Measurements from ENCODE around the gene RBP2.

Gene RBP2

DNA sequence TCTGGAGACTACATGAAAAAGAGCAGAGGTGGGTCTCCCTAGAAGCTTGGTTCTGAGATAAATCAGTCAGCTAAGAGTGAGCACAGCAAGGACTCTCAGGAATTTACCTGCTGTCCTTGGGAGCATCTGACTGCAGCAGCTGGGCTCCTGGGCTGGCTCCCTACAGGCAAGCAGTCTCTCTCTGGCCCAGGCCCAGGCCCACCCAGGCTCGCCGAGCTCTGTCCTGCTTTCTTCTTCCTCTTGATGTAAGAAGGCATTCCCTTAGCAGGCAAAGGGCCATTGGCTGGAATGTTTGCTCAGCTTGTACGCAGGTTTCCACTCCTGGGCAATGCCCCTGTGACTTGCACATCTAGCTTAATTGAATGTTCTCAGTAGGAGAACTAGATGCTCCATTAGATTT is 4.3 kb upstream of the RBP2 start:
- no peak for DNase-seq

DNA sequence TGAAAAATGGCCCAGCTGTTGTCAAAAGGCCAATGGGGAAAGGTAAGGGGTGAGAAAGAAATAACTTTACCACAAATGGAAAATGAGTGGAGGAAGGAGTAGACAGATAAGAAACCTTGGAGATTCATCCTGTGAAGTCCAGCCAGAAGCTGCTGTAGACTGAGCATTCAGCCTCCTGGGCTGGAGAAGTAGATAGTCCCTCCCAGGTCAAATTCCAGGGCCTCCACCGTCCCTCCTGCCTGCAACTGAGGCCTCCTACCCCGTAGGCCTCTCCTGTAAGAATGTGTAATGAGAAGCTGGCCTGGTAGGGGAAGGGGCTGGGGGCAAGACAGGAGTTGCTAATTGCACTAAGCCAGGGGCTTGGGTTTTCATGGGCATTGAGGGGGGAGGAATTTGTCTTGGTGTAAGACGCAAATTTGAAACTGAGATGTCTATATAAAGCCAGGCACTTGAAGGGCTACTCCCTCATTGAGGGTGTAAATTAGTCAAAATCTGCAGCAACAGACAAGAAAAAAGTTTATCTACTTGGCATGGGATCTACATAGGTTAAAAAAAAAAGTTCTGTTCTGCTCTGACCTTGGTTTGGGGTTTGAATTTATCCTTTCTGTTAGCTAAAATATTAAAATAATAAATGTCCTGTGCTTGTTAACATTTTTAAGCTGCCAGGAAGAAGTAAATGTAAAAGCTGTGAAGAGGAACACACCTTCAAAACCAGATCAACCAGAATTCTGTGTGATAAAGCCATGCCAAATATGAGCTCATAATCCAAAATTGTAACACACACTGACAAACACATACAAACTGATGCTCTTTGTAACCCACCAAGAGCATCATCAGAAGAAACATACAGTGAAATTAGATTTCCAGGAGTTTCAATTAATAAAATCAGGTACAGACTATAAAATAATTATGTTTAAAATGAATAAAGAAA is 1.7 kb upstream of the RBP2 start:
- no peak for DNase-seq

DNA sequence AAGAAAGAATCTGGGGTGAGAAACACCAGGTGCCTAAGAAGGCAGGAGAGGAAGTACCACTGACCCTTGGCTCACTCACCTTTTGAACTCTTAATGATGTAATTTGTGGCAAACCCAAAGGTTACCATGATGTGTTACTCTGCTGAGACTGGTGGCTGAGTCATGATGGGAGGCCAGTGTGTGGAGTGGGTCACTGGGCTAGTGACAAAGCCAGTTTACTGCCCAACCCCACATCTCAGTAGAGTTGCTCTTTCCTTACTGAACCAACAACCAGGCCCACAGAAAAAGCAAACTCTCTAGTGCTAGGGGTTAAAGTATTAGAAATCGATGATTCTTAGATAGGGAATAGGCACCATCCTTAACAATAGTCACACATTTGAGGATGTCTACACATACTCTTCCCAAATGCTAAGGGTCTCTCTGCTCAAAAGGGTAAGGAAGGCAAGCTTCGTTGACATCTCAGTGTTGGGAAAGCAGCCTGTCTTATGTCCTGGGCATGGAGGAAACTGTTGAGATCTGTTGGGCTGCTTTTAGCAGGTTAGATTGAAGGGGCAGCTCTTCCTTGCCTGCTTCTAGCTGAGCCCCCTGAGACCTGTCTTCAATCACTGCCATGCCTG is 3.1 kb downstream of the RBP2 start:
- DNase-seq, result no peak

DNA sequence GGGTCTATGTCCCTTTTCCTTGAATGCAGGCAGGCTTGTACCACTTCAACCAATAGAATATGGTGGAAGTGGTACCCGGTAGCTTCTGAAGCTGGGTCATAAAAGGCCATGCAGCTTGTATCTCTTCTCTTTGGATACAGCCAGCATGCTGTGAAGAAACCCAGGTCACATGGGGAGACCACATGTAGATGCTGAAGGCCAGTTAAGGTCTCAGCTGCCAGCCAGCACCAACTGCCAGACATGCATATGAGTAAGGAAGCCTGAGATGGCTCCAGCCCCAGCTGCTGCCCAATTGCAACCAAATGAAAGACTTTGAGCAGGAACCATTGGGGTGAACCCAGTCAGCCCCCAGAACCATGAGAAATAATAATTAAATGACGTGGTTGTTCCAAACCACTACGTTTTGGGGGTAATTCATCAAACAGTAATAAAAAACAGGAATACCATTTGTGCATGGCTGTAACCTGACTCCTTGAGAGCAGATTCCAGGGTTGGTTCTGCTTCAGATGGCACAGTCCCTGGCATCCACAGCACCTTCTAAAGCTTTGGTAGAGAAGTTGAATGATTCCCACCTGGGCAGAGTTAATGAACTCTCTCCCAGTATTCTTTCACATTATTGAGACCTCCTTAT is 3.8 kb downstream of the RBP2 start:
- DNase-seq, result no peak

DNA sequence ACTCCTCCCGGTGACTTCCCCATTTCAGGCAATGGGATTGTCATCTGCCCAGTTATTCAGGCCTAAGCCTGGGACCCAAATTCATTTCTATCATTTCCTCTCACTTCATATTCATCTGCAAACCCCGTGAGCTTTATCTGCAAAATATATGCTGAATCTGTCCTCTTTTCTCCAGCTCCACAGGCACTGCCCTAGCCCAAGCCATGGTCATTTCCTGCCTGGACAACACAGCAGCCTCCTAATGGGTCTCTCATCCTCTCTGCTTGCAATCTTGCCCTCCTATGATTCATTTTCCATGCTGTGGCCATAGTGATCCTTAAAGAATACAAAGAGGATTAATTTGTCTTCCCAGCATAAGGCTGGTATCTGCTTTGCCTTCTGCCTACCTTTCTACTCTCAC is 6.1 kb downstream of the RBP2 start:
- no peak for DNase-seq

DNA sequence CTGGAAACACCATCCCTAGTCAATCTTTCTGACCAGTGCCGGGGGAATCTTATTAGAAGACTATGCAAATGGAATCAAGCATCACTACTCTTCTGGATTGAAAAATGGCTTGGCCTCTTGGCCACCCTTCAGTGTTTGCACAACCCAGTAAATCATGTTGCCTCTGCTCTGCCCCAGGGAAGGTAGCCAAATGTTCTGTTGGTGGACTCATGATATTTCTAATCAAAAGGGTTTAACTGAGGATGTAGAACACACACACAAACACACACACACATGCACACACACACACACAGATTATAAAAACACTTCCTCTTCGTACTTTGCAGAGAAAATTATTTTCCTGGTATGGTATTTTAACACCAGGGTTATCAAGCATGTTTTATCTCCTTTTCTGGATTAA is 7.9 kb downstream of the RBP2 start:
- DNase-seq, result no peak

DNA sequence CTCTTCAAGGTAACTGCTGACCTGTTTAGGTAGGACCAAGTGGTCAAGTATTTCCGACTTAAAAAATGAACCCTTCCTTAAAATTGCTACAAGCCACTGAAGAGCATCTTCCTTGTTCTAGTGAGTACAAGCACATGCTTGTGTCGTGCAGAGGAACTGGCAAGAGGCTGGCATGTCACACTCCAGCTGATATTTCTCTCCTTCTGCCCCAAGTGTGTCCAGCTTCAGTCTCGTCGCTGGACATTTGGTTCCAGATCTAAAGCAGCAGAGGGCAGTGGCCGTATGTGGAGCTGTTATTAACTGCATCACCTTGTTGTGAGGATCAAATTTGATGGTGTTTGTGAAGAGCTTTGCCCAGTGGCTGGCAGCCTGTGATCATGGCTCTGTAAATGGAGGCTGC is 10.0 kb downstream of the RBP2 start:
- no peak for DNase-seq

DNA sequence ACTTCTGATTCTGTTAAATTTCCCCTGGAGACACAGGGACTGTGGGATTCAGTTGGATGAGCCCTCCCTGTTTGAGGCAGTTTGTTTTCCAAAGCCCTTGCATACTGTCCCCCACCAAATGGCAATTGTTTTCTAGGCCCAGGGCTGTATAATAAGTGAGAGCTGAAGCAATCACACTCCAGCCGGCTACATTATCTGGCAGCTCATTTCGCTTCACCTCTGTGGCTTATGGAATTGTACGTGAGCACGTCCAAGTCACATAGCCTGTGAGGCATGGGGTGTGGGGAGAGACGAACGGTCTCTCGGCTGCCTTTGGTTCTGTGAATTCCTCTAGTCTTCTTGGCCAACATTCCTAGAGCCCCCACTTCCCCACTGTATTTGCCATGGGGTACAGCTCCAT is 10.7 kb downstream of the RBP2 start:
- no peak for DNase-seq

DNA sequence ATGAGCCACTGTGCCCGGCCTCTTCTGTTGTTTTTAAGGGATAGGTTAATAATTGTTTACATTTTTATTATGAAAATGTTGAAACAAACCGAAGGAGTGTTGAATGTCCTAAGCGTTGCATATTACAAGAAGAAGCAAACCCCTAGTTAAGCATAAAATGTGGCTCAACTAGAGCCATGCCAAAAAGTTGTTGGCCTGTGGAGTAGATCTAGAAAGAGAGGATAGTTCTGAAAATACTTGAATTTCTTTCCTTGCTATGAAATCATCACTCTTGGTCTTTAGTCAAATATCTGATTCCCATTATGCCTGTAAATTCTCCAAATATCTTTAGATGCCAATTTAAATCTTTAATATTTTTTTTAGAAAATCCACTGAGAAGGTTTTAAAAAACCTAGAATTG is 12.8 kb downstream of the RBP2 start:
- DNase-seq, result no peak

DNA sequence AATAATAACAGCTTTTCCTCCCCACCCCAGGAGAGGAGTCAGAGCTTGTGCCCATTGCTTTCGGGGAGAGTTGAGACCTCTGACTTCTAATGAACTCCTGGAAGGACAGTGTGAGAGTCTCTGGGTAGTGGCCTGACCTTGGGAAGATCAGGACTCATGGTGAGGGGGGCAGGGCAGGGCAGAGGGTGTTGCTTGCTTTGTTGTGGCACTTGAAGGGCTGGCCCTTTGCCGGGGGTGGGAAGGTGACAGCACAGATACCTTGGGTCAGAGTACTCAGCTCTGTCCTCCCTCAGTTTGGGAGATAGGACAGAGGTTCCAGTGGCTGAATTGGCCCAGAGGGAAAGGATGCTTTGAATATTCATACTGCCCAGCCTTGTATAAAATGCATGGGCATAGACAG is 15.8 kb downstream of the RBP2 start:
- no peak for DNase-seq

DNA sequence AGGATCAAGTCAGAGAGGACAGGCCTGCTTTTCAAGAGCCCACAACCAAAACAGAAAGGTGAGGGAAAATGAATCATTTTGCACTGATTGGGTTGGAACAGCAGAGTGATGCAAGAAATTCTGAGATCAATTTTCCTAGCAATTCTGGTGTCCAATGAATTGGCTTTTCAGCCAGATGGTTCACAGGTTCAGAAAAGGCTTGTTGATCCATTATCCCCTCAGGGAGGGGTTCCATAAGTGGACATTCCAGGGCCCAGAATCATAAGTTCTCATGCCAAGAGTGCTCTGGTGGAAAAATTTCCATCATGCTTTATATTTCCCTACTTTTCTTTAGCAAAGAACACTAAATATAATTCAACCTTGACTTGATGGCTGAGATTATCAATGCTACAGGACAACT is 16.2 kb downstream of the RBP2 start:
- DNase-seq, result no peak

DNA sequence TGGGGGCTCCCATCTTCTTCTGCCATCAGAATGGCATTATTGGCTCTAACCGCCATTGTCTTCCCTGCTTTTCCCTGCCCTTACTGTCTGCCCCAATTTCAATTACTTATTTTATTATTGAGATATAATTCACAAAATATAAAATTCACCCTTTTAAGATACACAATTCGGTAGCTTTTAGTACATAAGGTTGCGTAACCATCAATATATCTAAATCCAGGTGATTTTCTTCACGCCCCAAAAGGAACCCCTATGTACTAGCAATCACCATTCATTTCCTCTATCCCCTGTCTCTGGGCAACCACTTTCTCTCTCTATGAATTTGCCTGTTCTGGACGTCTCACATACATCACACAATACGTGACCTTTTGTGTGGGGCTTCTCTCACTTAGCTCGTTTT is 18.0 kb downstream of the RBP2 start:
- no peak for DNase-seq

DNA sequence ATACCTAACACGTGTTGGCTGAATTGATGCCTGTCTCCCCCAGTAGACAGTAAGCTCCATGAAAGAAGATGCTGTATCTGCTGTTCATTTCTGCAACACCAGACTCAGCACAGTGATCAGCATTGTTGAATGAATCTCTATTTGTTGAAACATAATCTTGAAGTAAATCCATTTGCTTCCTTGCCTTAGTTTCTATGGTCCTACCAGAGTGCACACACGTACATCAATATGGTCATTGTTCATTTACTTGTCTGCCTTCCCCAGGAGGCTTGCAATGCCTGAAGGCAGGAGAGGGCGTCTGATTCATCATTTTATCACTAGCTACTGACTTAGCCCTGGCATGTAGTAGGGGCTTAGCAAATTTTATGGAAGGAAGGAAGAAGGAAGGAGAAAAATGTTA is 19.2 kb downstream of the RBP2 start:
- no peak for DNase-seq

DNA sequence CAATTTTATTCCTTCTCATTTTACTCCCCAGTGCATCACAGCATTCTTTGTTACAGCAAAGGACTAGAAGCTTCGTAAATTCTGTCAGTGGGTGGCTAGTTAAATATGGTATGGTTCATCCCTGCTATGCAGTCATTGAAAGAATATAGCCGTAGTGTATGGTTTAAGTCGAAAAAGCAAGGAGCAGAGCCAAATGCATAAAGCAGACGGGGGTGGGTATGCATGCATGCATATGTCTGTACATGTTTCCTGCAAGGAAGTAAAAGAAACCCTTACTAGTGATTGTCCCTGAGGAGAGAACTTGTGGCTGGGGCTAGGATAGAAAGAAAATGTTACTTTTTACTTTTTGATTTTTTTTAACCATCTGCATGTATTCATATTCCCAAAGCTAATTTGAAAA is 19.9 kb downstream of the RBP2 start:
- DNase-seq, result peak; percentile 58

DNA sequence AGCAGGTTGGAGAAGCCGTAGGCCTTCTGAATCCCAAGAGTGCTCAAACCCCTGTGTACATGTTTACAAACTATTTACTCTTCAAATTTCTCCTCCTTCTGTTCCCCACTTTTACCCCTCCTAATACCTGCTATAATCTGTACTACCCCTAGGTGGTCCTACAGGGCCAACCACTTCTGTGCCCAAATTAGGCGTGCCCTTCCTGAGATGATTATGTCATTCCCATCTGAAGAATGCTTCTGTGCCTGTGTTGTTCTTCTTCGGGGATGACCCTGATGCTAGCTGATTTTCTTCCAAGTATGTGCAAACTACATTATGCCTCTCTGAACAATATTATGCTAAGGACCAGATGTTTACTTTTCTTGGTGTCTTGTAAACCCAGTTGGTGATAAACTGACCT is 20.5 kb downstream of the RBP2 start:
- DNase-seq, result no peak

DNA sequence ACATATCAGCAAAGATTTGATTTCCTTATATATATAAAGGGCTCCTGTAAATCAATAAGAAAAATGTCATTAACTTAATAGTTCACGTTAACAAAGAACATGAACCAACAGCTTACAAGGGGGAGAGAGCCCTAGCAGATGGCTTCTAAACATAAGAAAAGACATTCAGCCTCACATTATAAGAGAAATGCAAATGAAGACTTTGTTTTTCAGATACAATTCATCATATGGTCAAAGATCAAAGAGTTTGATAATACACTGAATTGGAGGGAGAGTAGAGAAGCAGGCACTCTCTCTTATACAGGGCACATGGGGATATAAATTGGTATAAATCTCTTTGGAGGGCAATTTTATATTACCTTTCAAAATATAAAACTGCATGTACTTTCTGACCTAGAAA is 21.1 kb downstream of the RBP2 start:
- no peak for DNase-seq

DNA sequence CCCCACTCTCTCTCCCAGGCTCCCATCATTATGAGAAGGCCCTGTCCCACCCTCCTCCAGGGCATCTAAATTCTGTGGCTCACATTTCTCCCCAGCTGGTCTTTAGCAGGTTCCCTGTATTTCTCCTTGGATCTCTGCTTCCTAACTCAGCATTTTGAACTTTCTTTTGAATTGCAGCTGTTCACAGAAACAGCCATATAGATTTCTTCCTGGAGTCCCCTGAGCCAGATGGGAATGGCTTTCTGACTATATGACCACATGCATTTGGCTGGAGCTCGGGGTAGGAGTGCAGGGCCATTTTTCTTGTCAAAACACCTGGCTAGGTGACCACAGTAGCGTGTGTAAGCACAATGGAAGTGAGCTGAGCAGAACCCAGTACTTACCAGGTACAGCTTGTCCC is 22.0 kb downstream of the RBP2 start:
- no peak for DNase-seq

DNA sequence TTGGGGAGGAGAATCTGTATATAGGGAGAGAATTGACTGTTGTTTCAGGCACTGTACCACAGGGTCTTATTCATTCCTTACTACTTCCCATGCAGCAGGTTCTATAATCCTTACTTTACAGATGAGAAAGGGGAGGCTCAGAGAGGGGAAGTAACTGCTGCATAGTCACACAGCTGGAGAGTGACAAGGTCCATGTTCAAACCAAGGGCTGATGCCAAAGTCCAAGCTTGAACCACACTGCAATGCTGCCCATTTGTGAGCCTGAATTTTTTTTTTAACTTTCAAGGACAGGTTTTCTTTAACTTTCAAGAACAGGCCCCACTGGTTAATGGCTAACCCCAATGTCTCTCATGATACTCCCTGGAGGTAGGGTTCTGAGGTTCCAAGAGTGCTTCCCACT is 26.2 kb downstream of the RBP2 start:
- DNase-seq, result no peak

DNA sequence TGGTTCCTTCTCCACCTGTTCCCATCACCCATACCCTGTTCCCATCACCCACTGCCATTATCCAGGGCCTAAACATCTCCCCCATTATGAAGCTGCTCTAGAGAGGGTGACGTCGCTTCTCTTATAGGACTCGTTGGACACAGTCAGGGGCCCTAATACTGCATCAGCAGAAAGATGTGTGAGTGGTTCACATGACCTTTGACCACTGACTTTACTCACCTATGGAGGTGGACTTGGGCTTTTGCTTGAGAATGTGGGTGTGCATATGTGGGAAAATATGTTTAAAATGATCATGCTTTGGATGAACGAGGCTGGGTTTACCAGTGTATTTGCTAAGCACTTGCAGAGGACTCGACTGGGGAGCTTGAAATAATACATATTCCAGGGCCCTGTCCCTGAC is 26.8 kb downstream of the RBP2 start:
- DNase-seq, result no peak

DNA sequence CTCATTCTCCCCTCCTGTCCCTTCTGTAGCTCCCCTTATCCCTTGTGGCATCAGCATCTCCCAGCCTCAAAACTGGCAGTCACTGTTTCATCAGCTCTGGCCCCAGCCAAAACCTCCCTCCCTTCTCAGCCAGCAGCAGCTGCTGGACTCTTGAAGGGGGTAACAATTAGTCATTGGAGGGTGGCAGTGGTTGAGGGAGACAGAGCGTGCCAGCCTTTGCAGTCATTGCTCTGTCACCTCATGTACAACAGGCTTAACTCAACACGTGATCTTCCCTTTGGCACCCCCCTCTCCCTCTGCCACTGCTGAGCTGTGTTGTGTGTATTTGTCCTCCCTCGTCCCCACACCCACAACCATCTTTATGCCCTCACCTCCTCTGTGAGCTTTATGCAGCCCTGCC is 28.2 kb downstream of the RBP2 start:
- no peak for DNase-seq

DNA sequence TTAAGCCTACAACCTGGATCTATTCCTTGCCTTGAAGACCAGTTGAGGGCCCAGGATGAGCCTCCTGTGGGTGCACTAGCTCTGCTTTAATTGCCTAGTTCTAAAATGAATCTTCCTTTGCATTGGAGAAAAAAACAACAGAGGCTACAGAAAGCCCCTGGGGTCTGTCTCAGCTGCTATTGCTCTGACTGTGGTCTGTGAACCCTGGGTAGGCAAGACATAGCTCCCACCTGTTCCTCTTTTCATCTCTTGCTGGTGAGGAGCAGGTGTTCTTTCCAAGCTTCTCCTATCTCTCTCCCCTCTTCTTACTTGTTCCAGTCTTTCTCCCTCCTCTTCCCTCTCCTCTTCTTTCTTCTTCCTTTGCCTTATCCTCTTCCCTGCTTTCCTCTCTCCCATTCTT is 28.8 kb downstream of the RBP2 start:
- DNase-seq, result no peak

DNA sequence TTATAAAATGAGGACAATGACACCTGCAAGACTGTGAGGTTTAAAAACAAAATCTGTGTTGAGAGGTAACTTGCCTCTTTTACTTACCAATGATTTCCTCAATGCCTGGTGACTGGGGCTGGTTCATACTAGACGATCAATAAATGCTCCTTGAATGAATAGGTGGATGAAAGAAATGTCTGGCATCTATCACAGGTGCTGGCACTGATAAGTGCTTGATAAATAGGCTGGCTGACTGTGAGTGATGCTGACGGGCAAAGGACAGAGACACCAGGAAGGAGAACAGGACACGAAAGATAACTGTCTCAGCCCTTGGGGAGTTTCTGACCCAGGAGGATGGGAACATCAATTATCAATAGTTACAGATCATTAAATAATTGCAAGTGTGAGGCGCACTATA is 31.9 kb downstream of the RBP2 start:
- no peak for DNase-seq

DNA sequence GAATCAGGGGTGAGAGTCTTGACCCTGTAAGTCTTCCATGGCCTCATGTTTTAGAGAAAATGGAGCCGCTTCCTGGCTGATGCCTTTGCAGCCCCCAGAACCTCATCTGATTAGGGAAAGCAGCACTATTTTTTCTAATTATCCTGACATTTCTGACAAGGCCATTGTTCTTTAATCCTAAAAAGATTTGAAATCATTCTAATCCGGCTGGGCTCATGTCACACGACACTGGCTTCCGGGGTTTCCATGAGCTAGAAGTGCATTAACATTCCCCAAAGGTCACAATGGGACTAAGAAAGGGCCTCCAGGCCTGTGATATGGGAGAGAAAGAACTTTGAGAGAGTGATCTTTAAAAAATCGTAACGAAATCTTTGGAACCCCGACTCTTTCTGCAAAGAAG is 33.1 kb downstream of the RBP2 start:
- DNase-seq, result no peak

DNA sequence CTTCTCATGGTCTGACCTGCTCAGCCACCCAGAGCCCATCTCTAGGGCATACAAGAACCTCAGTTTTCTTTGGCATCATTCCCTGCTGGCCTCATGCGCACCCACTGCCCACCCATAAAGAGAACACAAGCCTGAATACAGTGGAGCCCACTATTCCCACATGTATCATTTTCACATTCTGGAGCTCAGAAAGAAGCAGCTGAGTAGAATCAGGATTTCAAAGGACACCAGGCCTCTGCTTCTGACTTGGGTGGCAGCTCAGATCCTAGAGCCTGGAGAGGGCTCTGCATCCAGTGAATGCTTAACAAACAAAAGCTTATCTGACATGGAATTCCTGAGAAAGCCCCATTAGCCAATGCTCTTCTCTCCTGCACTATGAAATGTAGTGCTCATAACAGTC is 34.7 kb downstream of the RBP2 start:
- DNase-seq, result no peak
